T-helper 22 cell (primary cell): Measurements from ENCODE around the gene PNPO.

Source experiments
- DNase-seq: peaks from one replicate; pipeline ENCODE4 v3.0.0-alpha.2; 2020; ENCODE audit warnings: low read depth

The PNPO gene

DNA sequence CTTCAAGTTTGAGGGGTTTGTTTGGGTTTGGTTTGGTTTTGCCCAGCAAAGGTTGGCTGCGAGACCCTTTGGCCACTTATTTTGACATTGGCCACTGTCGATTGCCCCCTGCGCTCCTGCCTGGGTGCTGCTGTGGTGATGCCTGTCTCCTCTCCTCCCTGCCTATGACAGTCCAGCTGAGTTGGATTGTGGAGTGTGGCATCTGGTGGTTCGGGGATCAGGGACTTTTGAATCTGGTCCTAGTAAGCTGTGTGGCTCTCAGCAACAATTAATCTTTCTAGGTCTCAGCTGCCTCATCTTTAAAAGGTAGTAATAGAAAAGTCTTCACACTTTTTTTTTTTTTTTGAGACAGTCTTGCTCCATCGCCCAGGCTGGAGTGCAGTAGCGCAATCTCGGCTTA is 56.7 kb downstream of the PNPO start:
- no peak for DNase-seq
